Fibroblast of lung (primary cell): ENCODE data around the gene TMX2. TPM values are rescaled to one million over a fixed set of nuclear protein-coding genes. Genes with fewer than 3 reads are reported as not detected.
A peak's percentile ranks its signal among the peaks of the same experiment; 100 is the strongest.

Experiments used
- DNase-seq, 2 donors: peaks; one replicate each; pipeline versions ENCODE4 v3.0.0 to v3.0.0-alpha.2; 2010; ENCODE audit warnings: low read depth in 2 of 2
- H2AFZ ChIP-seq: 2 replicates; pipeline ENCODE4 v1.5.1; 2012; ENCODE audit warnings: low read length, control low read depth, inconsistent platforms
- H3K27ac ChIP-seq: 2 replicates; pipeline ENCODE4 v1.5.1; 2011; ENCODE audit warnings: low read length, control low read depth; ENCODE audit not compliant: insufficient read depth
- H3K27me3 ChIP-seq: 2 replicates; pipeline ENCODE4 v1.5.1; 2011; ENCODE audit warnings: mild to moderate bottlenecking, low read length; ENCODE audit not compliant: control insufficient read depth, insufficient read depth
- H3K36me3 ChIP-seq: 2 replicates; pipeline ENCODE4 v1.5.1; 2011; ENCODE audit warnings: low read length; ENCODE audit not compliant: control insufficient read depth, insufficient read depth
- H3K4me1 ChIP-seq: 2 replicates; pipeline ENCODE4 v1.5.1; 2011; ENCODE audit warnings: low read length; ENCODE audit not compliant: control insufficient read depth, insufficient read depth; ENCODE audit errors: extremely low read depth
- H3K4me2 ChIP-seq: 2 replicates; pipeline ENCODE4 v1.5.1; 2011; ENCODE audit warnings: low read length, control low read depth; ENCODE audit not compliant: insufficient read depth; ENCODE audit errors: extremely low read depth
- H3K4me3 ChIP-seq, 4 experiments: fragments of 200-600 bp in 1 of 4; sonication (generic) in 1 of 4; replicated peaks in 1 of 4; 2 replicates each; pipeline ENCODE4 v1.5.1; 2011 to 2016; ENCODE audit warnings: low read length in 4 of 4, low read depth in 3 of 4, mild to moderate bottlenecking in 3 of 4, control low read depth in 2 of 4, inconsistent platforms in 1 of 4, mixed read lengths in 1 of 4; ENCODE audit not compliant: insufficient read depth in 1 of 4; ENCODE audit errors: control extremely low read depth in 1 of 4
- H3K79me2 ChIP-seq: 2 replicates; pipeline ENCODE4 v1.5.1; 2012; ENCODE audit warnings: mild to moderate bottlenecking, low read length, inconsistent platforms; ENCODE audit not compliant: control insufficient read depth, insufficient read depth
- H3K9ac ChIP-seq: 2 replicates; pipeline ENCODE4 v1.5.1; 2011; ENCODE audit warnings: mild to moderate bottlenecking, low read length, control low read depth; ENCODE audit not compliant: insufficient read depth
- H3K9me3 ChIP-seq: 2 replicates; pipeline ENCODE4 v1.5.1; 2012; ENCODE audit warnings: low read depth, low read length; ENCODE audit not compliant: control insufficient read depth, insufficient read depth
- H4K20me1 ChIP-seq: 2 replicates; pipeline ENCODE4 v1.5.1; 2011; ENCODE audit warnings: low read length; ENCODE audit not compliant: control insufficient read depth, insufficient read depth; ENCODE audit errors: extremely low read depth
- EZH2 ChIP-seq: IDR thresholded peaks from 2 replicates; pipeline ENCODE4 v1.5.1; 2012; ENCODE audit warnings: low read length, control low read depth, mild to moderate bottlenecking; ENCODE audit errors: missing control alignments
- polyA plus RNA-seq, 2 donors: library from polyadenylated mRNA; depleted of rRNA in 1 of 2; stranded (reverse) in 1 of 2; unstranded in 1 of 2; fragments of >200 nt; gene quantifications; 2 replicates each; pipeline ENCODE4 v1.2.1, GENCODE V29; 2011 to 2012; ENCODE audit warnings: missing spikeins in 1 of 2
- total RNA-seq: library from RNA; depleted of rRNA; stranded (reverse); fragments of >200 nt; gene quantifications from 2 replicates; pipeline ENCODE4 v1.2.1, GENCODE V29; 2014
- TF ChIP-seq, protein P1 (sequence below), 2 donors: IDR thresholded peaks in 1 of 2; conservative IDR thresholded peaks in 1 of 2; 1 replicate in 1 of 2; 2 replicates in 1 of 2; pipeline ENCODE4 v1.5.1; 2011 to 2012; ENCODE audit warnings: low read length in 2 of 2, control low read depth in 1 of 2, inconsistent platforms in 1 of 2, low read depth in 1 of 2, mild to moderate bottlenecking in 1 of 2

The TMX2 gene
- total and polyA plus RNA-seq, 2 donors (not counting 1 experiment from before 2014, with no cell fraction given) = 62.8 to 71.8 TPM

DNA sequence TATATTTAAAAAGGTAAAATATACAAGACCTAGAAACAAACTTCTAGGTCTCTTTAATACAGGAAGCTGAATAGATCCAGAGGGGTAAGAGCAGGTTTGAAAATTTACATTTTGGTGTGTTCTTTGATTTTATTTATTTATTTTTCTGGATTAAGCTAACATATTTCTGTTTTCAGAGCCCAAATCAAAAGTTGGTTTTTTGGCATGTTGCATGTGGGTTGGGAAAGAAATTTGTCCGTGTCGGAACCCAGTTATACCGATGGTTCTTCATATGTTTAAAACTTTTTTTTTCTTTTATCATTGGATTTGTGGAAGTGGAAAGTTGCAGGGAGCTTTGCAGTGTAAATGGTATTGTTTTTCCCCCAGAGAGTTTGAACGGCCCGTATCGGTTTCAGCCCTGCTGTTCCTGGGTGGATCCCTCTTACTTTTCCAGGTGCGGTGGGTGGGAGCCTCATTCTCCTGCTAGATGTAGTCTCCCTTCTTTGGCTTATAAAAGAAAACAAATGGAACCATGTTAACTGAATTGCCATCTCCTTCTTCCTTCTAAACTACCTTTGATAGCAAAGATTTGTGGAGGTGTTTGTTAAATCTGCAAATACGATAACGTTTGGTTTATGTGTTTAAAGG lies 50.0 kb downstream of the TMX2 start:
- no peaks in the 10 kb centered on the region for H3K27me3 ChIP-seq
- no peaks in the 10 kb centered on the region for H3K36me3 ChIP-seq
- no peak for DNase-seq
- TF ChIP-seq, protein P1, sequence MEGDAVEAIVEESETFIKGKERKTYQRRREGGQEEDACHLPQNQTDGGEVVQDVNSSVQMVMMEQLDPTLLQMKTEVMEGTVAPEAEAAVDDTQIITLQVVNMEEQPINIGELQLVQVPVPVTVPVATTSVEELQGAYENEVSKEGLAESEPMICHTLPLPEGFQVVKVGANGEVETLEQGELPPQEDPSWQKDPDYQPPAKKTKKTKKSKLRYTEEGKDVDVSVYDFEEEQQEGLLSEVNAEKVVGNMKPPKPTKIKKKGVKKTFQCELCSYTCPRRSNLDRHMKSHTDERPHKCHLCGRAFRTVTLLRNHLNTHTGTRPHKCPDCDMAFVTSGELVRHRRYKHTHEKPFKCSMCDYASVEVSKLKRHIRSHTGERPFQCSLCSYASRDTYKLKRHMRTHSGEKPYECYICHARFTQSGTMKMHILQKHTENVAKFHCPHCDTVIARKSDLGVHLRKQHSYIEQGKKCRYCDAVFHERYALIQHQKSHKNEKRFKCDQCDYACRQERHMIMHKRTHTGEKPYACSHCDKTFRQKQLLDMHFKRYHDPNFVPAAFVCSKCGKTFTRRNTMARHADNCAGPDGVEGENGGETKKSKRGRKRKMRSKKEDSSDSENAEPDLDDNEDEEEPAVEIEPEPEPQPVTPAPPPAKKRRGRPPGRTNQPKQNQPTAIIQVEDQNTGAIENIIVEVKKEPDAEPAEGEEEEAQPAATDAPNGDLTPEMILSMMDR (conservative IDR thresholded peaks at IDR 0.05 in 1 of 2, IDR thresholded peaks at IDR 0.05 in 1 of 2; ENCODE audit: low read depth in 1 of 2, low read length in 2 of 2) = no peak
- peak overlapping the region; percentile 80 for H3K9ac ChIP-seq
- H3K4me3 ChIP-seq = peak overlapping the region; percentile 75 to 99 (median 84)
- peaks cover 5% of the 10 kb centered on the region for H4K20me1 ChIP-seq
- H3K4me2 ChIP-seq = no peak overlapping the region
- H3K79me2 ChIP-seq = peaks cover 55% of the 10 kb centered on the region
- H3K4me1 ChIP-seq = peaks cover 4% of the 10 kb centered on the region
- H2AFZ ChIP-seq = no peak overlapping the region
- peak overlapping the region; percentile 92 for H3K27ac ChIP-seq
- no peaks in the 10 kb centered on the region for H3K9me3 ChIP-seq

DNA sequence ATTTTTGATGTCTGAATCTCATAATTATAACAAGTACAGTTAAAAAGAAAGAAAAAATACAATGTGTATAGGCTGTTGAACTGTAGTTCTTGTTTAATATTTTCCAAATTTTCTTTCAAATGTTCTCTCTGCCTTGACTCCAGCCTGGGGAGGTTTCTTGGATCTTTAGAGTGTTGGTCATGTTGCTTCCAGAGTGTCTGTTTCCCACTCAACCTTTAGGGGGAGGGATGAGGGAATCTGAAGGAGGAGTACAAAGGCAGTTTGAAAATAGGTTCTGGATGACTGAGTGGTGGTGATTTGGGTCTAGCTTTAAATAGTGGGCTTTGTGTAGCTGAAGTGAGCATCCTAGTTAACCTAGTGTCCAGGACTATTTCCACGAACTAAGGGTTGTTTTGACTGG lies 51.2 kb downstream of the TMX2 start:
- peaks cover 66% of the 10 kb centered on the region for H3K79me2 ChIP-seq
- H3K4me1 ChIP-seq = peaks cover 4% of the 10 kb centered on the region
- H4K20me1 ChIP-seq = peaks cover 5% of the 10 kb centered on the region
- peak; percentile 45 to 54 for DNase-seq
- no peak overlapping the region for H2AFZ ChIP-seq
- H3K27ac ChIP-seq = peak overlapping the region; percentile 6
- H3K36me3 ChIP-seq = no peaks in the 10 kb centered on the region
- peak overlapping the region; percentile 75 to 99 (median 84) for H3K4me3 ChIP-seq
- H3K27me3 ChIP-seq = no peaks in the 10 kb centered on the region
- H3K4me2 ChIP-seq = peak overlapping the region; percentile 59
- TF ChIP-seq EZH2 = no peak
- TF ChIP-seq, protein P1 (conservative IDR thresholded peaks at IDR 0.05 in 1 of 2, IDR thresholded peaks at IDR 0.05 in 1 of 2; ENCODE audit: low read depth in 1 of 2, low read length in 2 of 2) = peak; percentile 35 to 53
- no peak overlapping the region for H3K9ac ChIP-seq
- H3K9me3 ChIP-seq = no peaks in the 10 kb centered on the region

DNA sequence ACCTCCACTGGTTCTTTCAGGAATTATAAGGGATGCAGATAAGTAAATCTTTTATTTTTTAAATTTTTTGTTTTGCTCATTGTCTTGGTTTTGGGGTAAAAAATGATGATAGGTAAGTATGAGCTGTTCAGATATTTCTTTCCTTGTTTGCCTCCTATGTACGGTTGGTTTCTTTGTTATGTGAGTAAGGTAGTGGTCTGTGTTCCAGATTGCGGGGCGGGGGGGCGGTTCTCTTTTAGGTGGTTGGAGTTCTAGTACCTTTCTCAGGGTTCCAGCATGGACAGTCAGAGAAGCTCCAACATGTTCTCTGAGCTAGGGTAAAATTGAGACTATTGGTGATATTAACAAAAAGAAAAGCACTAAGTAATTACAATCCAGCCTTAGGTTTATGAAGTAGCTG lies 51.6 kb downstream of the TMX2 start:
- TF ChIP-seq, protein P1 (conservative IDR thresholded peaks at IDR 0.05 in 1 of 2, IDR thresholded peaks at IDR 0.05 in 1 of 2; ENCODE audit: low read depth in 1 of 2, low read length in 2 of 2) = no peak
- no peak for TF ChIP-seq EZH2
- DNase-seq = no peak
- Histone ChIP-seq H3K9me3 (no peaks in the 10 kb centered on the region), H3K4me2 (peak overlapping the region; percentile 59), H3K9ac (peak overlapping the region; percentile 26), H3K27ac (peak overlapping the region; percentile 16), H3K4me1 (peaks cover 4% of the 10 kb centered on the region), H3K4me3 (peak overlapping the region; percentile 75 to 99 (median 84)), H3K36me3 (no peaks in the 10 kb centered on the region), H3K79me2 (peaks cover 70% of the 10 kb centered on the region), H2AFZ (no peak overlapping the region), H3K27me3 (no peaks in the 10 kb centered on the region), H4K20me1 (peaks cover 5% of the 10 kb centered on the region)
